C4-2B (cell line): Measurements from ENCODE around the gene TMBIM1.

Source experiments
- H3K27ac ChIP-seq: fragments of 450-650 bp; 2 replicates; pipeline ENCODE4 v1.5.1; 2017
- ZFX ChIP-seq: fragments of 450-650 bp; IDR thresholded peaks from 2 replicates; pipeline ENCODE4 v1.6.1; 2017
- TF ChIP-seq, protein P1 (sequence below): fragments of 450-650 bp; conservative IDR thresholded peaks from 2 replicates; pipeline ENCODE4 v1.5.1; 2017; ENCODE audit warnings: mild to moderate bottlenecking

TMBIM1 gene

DNA sequence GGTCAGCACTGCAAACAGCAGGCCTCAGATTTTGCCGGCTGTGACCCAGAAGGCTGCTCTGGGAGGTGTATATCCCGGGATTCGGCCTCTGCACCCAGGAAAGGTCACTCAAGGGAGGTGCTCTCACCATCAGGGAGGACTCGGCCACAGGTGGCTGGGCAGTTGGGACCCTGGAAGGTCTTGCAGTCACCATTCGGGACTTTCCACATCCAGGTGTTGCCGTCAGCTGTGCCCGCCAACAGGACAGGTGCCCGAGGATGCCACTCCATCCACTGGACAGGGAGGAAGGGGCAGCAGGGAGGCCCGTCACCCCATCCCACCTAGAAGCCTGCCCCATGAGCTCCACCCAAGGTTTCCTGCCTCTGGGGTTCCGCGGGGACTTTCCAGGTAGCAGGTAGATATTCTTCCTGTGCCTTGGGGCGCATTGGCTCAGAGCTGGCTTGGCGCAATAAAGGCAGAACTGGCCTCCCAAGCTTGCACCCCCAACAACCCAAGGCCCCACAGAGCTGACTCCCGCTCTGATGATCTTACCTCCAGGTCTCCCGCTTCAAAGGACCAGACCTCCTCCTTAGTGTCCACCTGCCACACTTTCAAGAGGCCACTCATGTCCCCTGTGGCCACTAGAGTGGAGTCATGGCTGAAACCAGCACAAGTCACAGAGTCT lies 25.9 kb downstream of the TMBIM1 start:
- no peak overlapping the region for H3K27ac ChIP-seq
- TF ChIP-seq ZFX = no peak
- TF ChIP-seq, protein P1, sequence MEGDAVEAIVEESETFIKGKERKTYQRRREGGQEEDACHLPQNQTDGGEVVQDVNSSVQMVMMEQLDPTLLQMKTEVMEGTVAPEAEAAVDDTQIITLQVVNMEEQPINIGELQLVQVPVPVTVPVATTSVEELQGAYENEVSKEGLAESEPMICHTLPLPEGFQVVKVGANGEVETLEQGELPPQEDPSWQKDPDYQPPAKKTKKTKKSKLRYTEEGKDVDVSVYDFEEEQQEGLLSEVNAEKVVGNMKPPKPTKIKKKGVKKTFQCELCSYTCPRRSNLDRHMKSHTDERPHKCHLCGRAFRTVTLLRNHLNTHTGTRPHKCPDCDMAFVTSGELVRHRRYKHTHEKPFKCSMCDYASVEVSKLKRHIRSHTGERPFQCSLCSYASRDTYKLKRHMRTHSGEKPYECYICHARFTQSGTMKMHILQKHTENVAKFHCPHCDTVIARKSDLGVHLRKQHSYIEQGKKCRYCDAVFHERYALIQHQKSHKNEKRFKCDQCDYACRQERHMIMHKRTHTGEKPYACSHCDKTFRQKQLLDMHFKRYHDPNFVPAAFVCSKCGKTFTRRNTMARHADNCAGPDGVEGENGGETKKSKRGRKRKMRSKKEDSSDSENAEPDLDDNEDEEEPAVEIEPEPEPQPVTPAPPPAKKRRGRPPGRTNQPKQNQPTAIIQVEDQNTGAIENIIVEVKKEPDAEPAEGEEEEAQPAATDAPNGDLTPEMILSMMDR = no peak

DNA sequence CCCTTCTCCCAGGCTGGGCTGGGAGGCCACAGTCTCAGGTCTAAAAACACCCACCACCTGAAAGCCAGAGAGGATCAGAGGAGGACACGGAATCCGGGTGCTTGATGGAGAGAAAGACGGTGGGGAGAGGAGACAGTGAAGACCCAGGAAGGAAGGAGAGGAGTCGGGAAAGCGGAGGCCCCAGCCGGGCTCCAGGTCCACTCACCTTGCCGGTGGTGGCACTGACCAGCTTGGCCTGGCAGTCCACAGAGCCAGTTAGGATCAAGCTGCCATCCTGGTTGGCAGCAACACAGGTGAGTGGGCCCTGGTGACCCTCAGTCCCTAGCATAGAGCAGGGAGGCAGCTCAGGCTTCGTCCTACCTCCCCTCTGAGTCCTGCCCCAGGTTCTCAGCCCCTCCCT lies 26.7 kb downstream of the TMBIM1 start:
- H3K27ac ChIP-seq = no peak overlapping the region
- TF ChIP-seq, protein P1 = no peak
- no peak for TF ChIP-seq ZFX

DNA sequence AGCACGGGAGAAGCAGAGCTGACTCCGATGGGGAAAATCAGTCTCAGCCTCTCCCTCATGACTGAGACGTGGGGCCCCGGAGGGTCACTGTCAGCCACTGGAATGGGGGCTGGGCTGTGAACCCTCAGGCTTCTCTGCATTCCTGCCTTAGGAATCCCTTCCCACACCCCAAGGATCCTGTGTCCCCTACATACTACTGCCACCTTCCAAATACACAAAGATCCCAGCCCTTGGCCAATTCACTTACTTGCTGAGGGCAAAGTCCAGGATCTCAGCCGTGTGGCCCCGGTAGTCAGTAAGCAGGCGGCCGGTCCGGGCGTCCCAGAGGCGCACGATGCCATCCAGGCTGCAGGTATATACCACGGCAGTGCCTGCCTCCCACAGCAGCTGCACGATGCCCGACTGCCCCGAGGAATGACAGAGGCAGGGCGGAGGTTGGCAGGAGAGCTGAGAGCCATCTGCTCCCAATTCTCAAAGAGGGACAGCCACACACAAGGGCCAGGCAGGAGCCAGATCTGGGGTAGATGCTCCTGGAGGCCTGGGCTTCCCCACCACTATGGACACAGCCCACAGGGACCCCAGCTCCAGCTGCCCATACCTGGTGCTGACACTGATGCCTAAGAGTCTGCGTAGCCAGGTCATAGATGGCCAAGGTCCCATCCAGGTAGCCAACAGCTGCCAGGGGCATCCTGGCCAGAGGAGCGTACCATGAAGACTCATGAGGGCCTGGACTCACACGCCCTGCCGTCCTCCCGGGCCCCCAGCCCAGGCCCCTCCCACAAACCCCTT lies 27.3 kb downstream of the TMBIM1 start:
- H3K27ac ChIP-seq = no peak overlapping the region
- TF ChIP-seq ZFX = no peak
- TF ChIP-seq, protein P1 = no peak

DNA sequence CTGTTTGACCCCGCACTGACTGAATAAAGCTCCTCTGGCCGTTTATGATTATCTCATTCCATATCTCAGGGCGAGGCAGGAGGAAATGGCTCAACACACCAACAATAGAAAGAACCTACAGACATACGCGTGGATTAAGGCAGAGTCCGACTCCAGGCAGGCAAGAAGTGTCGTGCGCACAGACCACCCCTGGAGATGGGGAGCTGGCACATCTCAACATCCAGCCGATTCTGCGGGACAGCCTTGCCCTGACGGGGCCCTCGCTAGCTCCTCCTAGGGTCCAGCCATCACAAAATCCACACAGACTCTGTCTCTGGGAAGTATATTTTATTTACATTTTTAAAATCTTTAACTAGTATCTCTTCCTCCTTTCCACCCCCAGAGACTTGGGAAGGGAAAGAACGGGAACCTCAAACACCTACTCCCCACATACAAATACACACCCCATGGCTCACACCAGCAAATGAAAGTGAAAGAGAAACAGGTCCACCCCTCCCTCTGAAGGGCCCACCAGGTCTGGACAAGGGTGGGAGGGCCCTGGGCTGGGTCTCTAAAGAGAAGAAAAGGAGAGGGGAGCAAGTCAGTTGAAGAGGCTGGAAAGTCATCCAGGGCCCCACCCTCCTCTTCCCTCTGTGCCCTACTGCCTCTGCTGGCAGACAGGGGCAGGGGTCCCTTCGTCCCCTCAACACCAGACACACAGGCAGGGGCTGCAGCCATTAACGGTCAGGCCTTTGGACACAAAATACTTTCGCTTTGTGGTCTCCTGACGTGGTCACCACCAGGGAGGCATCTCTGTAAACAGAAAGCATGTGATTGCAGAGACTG lies 28.3 kb downstream of the TMBIM1 start:
- TF ChIP-seq, protein P1 = no peak
- no peak for TF ChIP-seq ZFX
- H3K27ac ChIP-seq = no peak overlapping the region

DNA sequence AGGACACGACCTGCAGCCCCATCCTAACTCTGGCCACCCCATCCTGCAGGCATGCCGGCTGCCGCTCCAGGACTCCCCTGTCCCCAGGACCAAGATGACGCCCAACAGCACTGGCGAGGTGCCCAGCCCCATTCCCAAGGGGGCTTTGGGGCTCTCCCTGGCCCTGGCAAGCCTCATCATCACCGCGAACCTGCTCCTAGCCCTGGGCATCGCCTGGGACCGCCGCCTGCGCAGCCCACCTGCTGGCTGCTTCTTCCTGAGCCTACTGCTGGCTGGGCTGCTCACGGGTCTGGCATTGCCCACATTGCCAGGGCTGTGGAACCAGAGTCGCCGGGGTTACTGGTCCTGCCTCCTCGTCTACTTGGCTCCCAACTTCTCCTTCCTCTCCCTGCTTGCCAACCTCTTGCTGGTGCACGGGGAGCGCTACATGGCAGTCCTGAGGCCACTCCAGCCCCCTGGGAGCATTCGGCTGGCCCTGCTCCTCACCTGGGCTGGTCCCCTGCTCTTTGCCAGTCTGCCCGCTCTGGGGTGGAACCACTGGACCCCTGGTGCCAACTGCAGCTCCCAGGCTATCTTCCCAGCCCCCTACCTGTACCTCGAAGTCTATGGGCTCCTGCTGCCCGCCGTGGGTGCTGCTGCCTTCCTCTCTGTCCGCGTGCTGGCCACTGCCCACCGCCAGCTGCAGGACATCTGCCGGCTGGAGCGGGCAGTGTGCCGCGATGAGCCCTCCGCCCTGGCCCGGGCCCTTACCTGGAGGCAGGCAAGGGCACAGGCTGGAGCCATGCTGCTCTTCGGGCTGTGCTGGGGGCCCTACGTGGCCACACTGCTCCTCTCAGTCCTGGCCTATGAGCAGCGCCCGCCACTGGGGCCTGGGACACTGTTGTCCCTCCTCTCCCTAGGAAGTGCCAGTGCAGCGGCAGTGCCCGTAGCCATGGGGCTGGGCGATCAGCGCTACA lies 29.4 kb downstream of the TMBIM1 start:
- TF ChIP-seq, protein P1 = no peak
- TF ChIP-seq ZFX = no peak
- no peak overlapping the region for H3K27ac ChIP-seq

DNA sequence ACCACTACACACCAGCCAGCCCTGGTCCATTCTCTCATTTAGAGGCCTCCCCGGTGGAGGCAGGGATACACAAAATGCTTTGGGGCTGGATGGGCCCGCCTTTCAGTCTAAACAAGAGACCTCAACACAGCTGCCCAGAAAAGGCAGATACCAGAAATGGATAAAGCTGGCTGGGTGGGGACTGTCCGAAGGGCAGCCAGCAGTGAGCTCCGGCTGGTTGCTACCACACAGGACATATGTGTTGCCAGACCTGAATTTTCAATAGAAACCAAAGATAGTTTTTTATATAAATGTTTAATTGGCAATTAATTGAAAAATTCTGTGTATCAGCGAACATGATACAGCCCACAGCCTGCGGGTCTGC lies 30.1 kb downstream of the TMBIM1 start:
- no peak for TF ChIP-seq ZFX
- TF ChIP-seq, protein P1 = no peak

More for the DNA sequence above, 30.1 kb downstream of the TMBIM1 start:
- H3K27ac ChIP-seq = no peak overlapping the region
